ENCODE data around the gene ADSS2.
A peak's percentile ranks its signal among the peaks of the same experiment; 100 is the strongest.
"Not testable (repeated sequence)": the region's sequence is repeated elsewhere in the genome, so short reads cannot be mapped to it uniquely, and the experiment has no call there.

Gene ADSS2

DNA sequence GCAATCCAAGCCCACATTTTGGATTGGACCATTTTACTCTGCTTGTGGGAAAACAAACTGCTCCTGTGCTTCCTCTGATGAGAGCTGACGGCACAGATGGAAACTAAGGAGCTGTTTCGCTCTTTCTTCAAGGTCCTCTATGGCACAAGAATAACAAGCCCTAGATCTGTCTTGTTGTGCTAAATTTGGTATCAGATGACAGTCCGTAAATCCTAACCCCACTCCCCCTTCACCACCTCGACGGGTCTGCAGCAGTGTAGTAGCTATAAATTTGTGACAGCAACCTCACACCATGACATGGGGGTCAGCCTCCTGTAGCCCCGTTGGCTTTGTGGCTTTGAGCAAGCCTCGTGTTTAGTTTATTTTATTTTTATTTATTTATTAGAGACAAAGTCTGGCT is 85.9 kb downstream of the ADSS2 start:
- no peak for DNase-seq (ENCODE audit: low read depth, low spot score)

DNA sequence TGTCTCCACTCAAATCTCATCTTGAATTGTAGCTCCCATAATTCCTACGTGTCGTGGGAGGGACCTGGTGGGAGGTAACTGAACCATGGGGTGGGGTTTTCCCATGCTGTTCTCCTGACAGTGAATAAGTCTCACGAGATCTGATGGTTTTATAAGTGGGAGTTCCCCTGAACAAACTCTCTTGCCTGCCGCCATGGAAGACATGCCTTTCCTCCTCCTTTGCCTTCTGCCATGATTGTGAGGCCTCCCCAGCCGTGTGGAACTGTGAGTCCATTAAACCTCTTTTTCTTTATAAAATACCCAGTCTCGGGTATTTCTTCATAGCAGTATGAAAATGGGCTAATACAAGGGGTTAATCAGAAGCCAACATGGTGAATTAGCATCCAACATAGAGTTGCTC is 86.4 kb downstream of the ADSS2 start:
- DNase-seq (ENCODE audit: low read depth, low spot score), result not testable (repeated sequence)

DNA sequence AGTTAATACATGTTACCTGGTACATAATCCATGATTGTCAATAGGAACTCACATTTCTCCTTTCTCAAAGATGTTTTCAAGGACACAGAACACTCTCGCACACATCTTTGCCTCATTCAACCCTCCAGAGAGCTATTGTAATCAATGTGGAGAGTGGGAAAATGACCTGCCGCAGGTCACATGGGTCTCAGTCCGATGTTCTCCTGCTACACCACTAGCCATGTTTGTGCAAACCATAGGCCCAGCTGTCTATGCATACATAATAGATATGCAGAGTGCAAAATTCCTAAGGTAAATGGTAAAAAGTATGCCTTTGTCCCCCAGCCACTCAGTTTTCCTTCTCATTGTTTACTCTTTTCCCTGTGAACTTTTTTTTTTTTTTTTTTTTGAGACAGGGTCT is 89.2 kb downstream of the ADSS2 start:
- DNase-seq (ENCODE audit: low read depth, low spot score), result no peak

DNA sequence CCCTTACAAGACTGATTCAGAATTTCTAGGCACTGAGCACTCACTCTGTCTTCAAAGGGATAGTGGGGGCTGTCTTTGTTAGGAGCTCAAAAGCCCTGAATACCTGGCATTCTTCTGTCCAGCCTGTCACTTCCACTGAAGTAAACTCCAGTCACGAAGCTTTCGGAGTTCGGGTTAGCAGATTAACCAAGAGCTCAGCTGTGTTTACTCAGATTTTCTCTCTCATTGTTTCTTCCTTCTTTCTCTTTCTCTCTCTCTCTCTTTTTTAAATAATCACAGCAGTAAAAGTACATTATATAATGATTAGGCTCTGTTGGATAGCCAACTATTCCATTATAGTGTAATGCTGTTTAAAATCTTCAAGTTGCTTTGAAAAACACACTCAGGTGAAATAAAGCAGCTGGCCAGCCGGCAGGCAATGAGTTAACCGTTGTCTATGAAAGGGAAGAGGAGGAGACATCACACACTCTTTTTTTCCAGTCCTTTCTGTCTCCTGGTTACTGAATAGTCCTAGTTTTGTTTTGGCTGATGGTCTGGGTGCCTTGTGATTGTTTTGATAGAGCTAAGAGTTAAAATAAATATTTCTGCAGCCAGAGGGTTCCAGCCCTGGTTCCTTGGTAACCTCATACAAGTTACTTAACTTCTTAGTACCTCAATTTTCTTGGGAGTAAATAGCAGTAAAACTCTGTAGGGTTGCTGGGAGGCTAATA is 89.8 kb downstream of the ADSS2 start:
- DNase-seq (ENCODE audit: low read depth, low spot score), result peak; percentile 90
